HS-27A (cell line): ENCODE measurements around the gene MREG.
"Not testable (repeated sequence)": the region's sequence is repeated elsewhere in the genome, so short reads cannot be mapped to it uniquely, and the experiment has no call there.

Experiments used
- DNase-seq: peaks from one replicate; pipeline ENCODE4 v3.0.0-alpha.2; 2012; ENCODE audit warnings: low read depth, missing footprints

MREG gene

GRCh38 chr2:215958257-215958656, 55.1 kb downstream of the MREG start:
- no peak for DNase-seq

GRCh38 chr2:215957354-215958122, 55.8 kb downstream of the MREG start:
- not testable (repeated sequence) for DNase-seq

GRCh38 chr2:215952860-215953637, 60.3 kb downstream of the MREG start:
- DNase-seq = no peak

GRCh38 chr2:215951558-215951957, 61.8 kb downstream of the MREG start:
- no peak for DNase-seq

- no peak for DNase-seq
These were observed 63.4 kb downstream of the MREG start for GRCh38 chr2:215949991-215950404.

- DNase-seq = no peak
These were observed 65.3 kb downstream of the MREG start for GRCh38 chr2:215948051-215948450.

- DNase-seq = no peak
These were observed 66.8 kb downstream of the MREG start for GRCh38 chr2:215946586-215946985.

- no peak for DNase-seq
These were observed 71.2 kb downstream of the MREG start for GRCh38 chr2:215942194-215942593.

- no peak for DNase-seq
These were observed 71.6 kb downstream of the MREG start for GRCh38 chr2:215941726-215942125.

GRCh38 chr2:215940645-215941184, 72.6 kb downstream of the MREG start:
- no peak for DNase-seq

- DNase-seq = no peak
These were observed 76.2 kb downstream of the MREG start for GRCh38 chr2:215937190-215937589.

GRCh38 chr2:215933151-215933550, 80.2 kb downstream of the MREG start:
- DNase-seq = no peak

- DNase-seq = no peak
These were observed 82.0 kb downstream of the MREG start for GRCh38 chr2:215931256-215931903.

- DNase-seq = no peak
These were observed 82.7 kb downstream of the MREG start for GRCh38 chr2:215930505-215931253.

GRCh38 chr2:215929602-215930335, 83.6 kb downstream of the MREG start:
- no peak for DNase-seq

- no peak for DNase-seq
These were observed 85.3 kb downstream of the MREG start for GRCh38 chr2:215928086-215928485.

GRCh38 chr2:215926992-215927391, 86.4 kb downstream of the MREG start:
- DNase-seq = not testable (repeated sequence)

GRCh38 chr2:215921895-215922294, 91.5 kb downstream of the MREG start:
- peak; percentile 71 for DNase-seq

GRCh38 chr2:215920244-215921100, 92.9 kb downstream of the MREG start:
- no peak for DNase-seq

- no peak for DNase-seq
These were observed 93.6 kb downstream of the MREG start for GRCh38 chr2:215919624-215920243.
